Stimulated activated CD8-positive, alpha-beta memory T cell treated with anti-CD3 and anti-CD28 coated beads, Interleukin-7, amount 100 ng/mL, for 1 hour (primary cell): ENCODE results near the gene SLC6A2.

Experiments
- DNase-seq, 2 donors: peaks; one replicate each; pipeline ENCODE4 v3.0.0-alpha.2; 2020; ENCODE audit warnings: low read depth in 2 of 2

SLC6A2 gene

DNA sequence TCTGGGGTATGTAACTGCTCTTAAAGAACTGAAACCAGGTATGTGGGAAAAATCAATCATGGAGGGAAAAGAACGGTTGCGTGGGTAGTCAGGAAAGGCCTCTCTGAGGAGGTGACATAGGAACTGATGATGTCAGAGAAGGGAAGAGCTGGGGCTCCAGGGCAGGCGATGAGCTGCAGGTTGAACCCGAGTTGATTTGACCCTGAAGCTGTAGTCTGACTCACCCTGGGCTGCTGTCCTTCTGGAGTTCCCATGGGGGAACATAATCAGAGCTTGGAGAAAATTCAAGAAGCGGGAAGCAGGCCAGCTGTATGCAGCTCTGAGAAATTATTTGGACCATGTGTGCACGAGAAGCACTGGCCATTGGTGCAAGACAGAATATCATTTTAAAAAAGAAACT lies 16.7 kb downstream of the SLC6A2 start:
- DNase-seq: no peak

DNA sequence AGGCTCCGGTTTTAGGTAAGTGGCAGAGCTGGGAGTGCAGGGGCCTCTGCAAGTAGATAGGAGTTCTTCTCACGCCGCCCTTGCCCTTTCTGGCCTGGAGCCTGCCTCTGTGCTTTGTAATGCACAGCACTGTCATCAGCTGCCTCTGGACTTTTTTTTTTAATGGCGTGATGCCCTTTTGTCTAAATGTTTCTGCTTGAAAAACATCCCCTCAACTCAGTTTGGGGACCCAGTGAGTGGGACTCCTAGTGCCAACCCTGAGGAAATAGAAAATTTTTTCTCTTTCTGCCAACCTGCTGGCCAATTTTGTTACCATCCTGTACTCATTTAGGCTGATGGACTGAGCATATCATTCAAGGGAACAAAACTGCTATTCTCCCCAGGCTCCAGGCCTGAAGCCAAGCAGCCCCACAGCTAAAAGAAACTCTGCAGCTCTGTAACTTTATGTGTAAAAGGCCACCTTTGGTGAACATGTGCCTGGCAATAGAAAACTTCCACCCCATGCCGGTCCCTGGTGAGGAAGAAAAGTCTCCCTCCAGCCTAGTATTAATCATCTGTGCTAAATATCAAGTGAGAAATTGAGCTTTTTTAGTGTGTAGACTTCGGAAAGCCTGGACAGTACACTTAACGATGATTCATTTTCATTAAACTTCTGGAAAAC lies 22.5 kb downstream of the SLC6A2 start:
- DNase-seq: no peak

DNA sequence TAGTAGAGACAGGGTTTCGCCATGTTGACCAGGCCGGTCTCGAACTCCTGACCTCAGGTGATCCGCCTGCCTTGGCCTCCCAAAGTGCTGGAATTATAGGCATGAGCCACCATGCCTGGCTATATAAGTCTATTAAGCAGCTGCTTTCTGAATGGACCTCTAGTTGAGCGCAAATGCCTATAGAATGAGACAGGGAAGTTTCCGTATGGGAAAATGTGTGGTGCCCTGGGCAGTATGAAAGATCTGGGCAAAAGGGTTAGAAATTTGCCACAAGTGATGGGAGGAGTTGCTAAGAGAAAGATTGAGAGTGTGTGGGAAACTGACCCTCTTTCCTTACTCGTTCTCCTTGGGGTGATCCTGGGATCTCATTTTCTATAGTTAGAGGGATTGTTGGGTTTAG lies 26.3 kb downstream of the SLC6A2 start:
- DNase-seq: no peak

DNA sequence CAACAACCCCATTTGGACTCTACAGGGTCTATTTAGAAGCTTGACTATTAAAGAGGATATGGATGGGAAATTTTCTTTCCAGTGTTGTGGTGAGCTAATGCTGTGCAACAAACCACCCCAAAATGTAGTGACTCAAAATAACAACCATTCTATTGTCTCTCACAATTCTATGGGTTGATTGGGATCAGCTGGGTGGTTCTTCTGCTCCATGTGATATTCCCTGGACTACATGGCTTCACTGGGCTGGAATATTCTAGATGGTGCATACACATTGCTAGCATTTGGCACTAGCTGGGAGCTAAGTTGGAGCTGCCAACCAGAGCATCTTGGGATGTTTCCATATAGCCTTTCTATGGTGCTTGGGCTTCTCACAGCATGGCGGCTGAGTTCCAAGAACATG lies 30.2 kb downstream of the SLC6A2 start:
- no peak for DNase-seq

DNA sequence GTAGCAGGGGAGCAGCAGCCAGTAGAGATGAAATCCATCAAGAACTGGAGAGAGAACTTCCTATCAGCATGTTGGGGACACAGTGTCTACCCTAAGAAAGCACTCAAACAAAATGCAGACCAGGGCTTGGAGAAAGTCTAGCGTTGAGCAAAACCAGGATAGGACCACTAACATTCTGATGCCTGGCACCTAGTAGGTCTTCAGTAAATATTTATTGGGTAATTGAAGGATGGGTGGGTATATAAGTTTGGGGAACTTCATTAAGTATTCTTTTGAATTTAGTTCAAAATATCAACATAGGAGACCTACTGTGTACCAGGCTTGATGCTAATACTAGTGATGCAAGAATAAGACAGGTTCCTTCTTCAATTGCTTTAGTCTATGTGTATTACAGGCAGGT lies 30.9 kb downstream of the SLC6A2 start:
- no peak for DNase-seq

DNA sequence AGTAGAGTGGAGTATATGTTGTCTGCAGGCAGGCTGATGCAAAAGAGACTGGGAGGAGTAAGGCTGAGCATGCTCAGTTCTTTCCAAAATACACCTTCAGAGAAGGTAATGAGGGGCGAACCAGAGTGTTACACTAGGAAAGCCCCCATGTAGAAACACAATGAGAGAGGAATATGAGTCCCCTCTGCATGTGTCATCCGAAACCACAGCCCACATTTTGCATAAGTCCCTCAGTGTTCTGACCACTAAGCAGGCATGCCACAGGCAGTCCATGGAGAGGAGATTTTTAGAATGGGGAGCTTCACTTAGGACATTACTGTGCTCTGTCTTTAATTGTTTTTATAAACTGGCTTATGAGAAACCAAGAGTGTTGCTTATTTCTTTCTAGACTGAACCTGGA lies 32.0 kb downstream of the SLC6A2 start:
- DNase-seq: no peak

DNA sequence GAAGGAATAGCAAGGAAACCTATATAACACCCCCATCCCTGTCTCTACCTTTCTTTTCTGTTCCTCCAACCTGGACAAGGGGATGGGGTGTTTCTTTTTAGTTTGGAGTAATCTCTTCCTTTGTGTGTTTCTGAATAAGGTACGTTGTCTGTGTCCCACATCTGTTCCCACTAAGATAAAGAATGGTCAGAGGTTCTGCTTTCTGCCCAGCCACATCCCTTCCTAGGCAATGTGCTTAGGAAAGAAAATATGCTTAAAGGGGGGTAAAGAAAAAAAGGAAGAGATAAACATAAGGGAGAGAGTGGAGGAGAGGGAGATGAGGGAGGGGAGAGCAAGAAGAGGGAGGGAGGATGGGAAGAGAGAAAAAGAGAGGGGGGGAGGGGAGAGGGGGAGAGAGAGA lies 35.1 kb downstream of the SLC6A2 start:
- no peak for DNase-seq

DNA sequence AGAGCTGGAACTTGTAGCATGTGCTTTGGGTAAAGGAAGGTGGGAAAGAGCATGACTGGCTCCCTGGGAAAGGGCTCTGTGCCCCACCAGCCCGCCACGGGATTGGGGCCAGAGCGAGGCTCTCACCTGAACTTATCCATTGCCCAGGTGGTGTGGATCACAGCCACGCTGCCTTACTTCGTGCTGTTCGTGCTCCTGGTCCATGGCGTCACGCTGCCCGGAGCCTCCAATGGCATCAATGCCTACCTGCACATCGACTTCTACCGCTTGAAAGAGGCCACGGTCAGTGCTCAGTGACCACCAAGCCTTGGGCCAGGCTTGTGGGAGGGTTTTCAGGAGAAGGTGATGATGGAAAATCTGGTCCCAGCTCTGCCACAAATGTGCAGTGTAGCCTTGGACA lies 36.0 kb downstream of the SLC6A2 start:
- DNase-seq: no peak

DNA sequence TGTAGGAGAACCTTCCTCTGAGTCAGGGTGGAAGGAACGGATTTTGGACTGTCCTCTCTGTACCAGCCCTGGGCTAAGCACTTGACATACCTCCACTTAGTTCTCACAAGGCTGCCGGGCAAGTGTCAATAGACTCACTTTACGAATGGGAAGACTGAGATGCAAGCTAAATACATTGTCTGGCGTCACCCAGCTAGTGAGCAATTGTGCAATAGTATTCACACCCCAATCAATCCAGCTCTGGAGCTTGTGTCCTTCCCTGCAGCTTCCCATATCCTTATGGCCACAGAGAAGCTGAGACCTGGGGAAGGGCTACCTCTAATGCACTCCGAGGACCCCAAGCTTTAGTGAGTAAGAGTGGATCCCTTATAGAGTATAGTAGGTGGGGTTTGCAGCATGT lies 39.8 kb downstream of the SLC6A2 start:
- no peak for DNase-seq

DNA sequence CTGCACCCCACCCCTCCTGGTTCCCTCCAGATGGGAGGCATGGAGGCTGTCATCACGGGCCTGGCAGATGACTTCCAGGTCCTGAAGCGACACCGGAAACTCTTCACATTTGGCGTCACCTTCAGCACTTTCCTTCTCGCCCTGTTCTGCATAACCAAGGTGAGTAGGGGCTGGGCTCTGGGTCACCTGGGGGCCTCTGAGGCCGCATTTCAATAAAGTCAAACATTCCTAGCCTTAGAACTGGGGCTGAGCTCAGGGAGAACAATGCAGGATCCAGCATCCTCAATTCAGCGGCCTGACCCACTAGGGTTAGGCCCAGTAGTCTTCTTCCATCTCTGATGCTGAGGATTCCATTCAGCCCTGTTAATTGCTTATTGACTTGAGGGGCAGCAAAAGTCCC lies 42.1 kb downstream of the SLC6A2 start:
- DNase-seq: no peak

DNA sequence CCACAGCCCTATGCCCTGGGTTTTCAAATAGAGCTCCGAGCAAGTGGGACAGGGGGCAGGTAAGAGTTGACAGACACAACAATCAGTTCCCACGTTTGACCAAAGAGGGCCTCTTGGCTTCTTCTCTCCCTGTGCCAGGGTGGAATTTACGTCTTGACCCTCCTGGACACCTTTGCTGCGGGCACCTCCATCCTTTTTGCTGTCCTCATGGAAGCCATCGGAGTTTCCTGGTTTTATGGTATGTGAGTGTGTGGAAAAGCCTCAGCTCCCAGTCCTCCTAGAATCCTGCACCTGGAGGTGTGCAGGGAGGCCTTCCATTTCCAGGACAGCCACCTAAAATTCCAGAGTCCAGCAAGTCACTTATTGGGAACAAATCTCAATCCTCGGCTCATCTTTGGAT lies 42.5 kb downstream of the SLC6A2 start:
- DNase-seq: no peak

DNA sequence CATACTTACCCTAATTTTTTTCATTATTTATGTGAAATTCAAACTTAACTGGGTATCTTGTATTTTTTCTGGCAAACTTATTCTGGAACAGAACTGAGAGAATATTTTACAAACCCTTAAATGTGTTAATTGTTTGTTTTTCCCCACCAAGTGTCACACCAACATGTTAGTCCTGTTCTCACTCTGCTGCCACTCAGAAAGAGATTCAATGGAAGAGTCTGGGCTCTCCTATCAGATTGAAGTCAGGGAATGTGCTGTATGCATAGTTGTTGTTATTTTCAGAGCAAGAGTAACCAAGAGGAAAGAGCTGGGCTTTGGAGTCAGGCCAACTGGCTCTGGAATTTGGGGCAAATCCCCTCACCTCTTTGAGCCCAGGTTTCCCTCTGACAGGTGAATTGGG lies 43.2 kb downstream of the SLC6A2 start:
- DNase-seq: no peak

DNA sequence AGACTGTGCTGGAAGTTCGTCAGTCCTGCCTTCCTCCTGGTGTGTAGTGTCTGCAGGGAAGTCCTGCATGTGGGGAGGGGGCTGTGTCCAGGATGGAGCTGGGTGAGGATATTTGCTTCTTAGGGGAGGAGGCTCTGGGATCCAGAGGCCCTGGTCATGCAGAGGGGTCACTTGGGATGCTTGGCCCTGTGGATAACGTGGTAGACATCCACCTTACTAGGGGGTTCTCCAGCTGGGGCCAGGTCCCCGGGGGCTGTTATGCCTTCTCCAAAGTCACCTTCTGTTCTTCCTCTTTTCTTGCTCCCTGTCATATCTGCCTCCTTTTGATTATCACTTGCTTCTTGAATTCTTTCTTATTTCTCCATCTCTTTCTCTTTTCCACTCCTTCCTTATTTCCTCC lies 43.8 kb downstream of the SLC6A2 start:
- no peak for DNase-seq

DNA sequence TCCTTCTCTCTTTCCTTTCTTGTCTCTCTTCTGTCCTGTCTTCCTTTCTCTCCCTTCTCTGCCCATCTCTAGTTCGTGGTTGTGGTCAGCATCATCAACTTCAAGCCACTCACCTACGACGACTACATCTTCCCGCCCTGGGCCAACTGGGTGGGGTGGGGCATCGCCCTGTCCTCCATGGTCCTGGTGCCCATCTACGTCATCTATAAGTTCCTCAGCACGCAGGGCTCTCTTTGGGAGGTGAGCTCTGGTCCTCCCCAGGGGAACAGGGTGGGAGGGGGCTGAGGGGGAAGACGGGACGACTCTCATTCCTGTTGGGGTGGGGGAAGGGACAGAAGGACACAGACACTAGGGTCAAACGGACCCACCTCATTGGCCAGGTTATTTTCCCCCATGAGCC lies 44.3 kb downstream of the SLC6A2 start:
- DNase-seq: no peak

DNA sequence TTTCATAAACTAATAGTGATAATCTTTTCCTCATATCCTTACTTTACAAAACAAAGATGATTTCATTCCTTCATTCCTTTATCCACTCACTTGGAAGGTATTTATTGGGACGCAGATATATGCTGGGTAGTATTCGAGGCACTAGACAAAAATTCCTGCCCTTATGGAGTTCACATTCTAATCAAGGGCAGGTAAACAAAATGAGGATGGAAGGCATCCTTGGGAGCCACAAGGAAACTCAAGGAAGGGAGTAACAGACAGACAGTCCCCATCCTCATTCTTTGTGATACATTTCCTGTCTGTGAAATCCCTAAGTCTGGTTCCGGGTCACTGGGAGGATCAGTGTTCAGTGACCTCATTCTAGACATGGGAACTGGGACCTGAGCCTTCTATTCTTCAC lies 45.2 kb downstream of the SLC6A2 start:
- DNase-seq: no peak

DNA sequence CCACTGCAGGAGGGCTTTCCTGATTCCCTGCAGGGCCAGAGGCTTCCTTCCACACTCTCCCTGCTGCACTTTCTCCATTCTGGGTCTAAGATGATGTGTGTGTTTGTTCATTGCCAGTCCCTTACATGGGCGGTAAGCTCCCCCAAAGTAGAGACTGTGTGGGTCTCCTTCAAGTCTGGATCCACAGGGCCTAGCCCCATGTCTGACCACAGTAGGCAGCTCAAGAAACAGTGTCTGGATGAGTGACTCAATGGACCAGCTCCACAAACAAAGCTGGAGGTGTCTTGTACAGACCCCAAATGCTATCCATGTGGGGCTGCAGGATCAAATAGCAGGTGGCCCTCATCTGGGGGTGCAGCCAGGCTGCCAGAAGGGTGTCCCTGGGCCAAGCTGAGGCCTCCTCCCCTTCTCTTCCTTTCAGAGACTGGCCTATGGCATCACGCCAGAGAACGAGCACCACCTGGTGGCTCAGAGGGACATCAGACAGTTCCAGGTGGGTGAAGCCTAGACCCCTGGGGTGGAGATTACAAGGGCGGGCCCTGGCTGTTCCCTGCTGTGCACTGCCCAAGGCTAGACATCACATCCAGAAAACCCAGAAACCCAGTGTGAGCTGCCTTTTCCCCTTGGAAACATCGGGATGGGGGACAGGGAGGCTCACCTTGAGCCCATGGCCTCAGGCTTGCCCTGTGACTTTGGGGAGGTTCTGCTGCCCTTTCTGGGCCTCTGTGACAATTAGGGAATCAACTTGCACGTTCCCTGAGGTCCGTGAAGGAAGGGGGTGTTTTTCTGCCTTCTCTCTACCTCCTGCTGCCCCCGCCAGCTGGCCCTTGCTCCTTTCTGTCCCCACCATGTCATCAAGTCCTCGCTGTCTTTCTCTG lies 45.9 kb downstream of the SLC6A2 start:
- DNase-seq: no peak

DNA sequence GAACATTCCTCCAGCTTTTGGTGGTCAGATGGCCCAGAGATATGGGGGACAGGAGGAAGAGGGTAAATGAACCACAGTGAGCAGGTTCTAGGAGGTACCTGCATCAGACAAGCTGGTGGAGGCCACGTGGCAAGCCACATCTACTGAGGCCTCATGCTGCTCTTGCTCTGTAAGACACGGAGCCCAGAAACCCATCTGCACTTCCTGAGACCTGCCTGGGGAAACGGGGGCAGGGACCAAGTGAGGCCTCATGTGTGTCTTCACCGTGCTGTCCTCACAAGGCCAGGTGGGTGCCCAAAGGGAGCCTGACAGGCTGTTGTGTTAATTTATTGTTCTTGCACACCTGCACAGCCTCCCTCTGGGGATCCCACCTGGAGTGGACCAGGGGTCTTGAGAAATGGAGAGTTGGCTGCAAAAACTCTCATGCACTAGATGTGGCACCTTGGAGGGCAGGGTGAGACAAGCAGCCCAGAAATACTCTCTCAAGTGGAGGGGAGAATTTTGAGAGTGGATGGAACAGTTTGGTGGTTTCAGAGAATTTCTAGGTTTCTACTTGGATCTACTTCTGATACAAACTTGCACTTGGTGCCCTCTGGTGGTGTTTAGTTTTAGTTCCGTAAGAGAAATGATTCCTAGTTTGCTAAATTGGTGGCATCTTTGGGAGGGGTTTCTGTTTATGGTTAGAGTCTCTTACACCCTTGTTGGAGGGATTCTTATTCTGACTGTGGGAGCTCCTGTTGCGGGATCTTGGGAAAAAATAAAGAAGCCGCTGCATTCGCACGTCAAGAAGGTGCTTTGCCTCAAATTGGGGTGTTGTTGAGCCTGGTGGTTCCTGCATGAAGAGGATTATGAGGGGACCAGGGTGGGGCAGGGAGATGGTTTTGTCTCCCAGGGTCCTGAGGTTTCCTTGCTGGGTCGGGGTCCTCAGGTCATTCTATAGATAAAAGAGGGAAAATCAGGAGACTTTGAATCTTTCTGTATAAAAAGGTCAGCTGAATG lies 47.5 kb downstream of the SLC6A2 start:
- no peak for DNase-seq

DNA sequence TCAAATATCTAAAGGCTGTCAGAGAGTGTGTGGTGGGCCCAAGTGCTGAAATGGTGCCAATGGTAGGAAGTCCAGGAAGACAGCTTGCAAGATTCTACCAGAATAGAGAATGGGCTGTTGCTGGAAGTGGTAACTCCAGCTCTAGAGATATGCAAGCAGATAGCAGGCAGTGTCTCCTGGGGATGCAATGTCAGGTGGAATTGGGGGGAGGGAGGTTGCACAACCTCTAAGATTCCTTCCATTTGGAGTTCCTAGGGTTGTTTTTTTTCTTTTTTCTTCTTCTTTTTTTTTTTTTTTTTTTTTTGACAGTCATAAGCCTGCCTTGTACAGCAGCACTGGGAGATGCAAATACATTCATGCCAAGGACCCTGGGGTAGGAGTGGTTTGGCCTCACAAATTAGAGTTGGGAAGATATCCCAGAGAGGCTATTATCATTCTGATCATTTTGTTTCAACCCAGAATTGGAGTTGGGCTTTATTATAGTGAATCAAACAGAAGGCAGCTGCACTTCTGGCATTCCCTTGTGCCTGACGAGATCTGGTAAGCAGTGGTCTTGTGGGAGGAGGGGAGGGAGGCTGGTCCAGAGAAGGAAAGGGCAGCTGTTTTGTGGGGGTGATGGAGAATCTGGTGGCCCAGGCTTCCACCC lies 51.1 kb downstream of the SLC6A2 start:
- no peak for DNase-seq

DNA sequence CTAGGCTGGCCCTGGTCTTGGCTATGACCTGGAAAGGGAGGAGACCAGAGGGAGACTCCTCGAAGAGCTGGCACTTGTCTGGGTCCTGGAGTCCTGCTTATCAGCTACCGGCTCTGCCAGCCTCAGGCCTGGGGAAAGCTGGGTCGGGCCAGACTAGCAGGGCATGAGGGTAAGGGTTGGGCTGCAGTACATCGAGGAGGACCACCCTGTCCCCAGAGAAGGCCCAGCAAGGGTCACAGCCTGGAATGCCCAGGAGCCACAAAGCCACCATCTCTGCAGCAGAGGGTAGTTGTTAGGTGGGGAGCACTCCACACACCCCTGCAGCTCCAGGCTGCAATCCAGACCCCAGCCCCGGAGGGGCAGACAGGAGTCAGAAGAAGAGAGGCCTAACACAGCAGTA lies 54.0 kb downstream of the SLC6A2 start:
- DNase-seq: no peak

DNA sequence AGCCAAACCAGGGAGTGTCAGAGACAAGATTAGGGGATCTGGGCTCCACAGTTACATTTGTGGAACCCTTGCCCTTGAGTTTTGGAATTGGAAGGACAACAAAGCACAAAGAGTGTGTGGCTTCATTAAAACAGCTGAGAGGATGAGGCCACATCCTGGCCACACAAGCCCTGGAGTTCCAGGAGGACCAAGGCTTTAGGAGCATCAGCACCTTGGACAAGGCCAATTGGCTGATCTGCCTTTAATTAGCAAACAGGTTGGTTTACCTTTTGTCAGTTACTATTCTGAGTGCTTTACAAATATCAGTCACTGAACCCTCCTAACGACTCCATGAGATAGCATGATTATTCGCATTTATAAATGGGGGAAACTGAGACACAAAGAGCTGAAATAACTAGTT lies 54.7 kb downstream of the SLC6A2 start:
- DNase-seq: no peak

DNA sequence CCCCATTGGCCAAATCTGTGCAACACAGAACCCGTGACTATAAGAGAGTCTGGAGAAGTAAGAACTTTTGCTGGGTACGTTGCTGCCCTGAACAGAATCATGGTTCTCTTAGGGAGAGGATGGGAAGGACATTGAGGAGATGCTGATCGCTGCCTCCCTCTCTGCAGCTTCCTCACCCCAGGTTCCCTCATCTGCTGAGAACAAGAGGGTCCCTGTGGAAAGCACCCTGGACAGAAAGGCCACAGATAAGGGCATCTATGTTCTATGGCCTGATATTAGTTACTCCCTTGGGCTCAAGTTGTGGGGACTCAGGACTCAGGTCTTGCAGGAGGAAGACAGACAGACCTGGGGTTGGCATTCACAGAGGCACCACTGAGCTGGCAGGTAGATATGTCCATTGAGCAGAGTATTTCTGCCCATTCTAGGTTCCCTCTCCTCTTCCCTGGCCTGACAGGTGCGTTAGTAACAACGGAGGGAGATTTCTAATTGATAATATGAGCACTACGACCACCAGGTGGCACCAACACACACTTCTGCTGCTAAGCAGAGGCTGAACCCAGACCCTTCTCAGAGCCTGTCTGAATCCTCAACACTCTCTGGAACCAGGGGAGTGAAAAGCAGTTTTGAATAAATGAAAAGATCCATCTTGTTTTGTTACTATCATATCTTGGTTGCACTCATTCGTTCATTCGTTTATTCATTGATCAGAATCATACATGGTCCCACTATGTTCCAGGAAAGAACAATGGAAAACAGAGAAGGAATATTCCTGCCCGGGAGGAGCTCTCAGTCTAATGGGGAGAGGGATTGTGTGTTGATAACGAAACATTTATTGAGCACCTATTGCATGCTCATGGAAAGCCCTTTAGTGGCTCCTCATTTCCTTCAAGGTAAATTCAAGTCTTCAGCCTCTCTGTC lies 56.4 kb downstream of the SLC6A2 start:
- peak; percentile 16 to 30 for DNase-seq
